Astrocyte of the spinal cord (primary cell): ENCODE measurements around the gene ECE2.
A peak's percentile ranks its signal among the peaks of the same experiment; 100 is the strongest.

ENCODE experiments used
- DNase-seq: peaks from one replicate; pipeline ENCODE4 v3.0.0; 2011; ENCODE audit warnings: low read depth, low spot score
- H3K4me3 ChIP-seq: 2 replicates; pipeline ENCODE4 v1.5.1; 2011; ENCODE audit warnings: low read depth, mild to moderate bottlenecking, low read length, moderate library complexity
- CTCF ChIP-seq: IDR thresholded peaks from 2 replicates; pipeline ENCODE4 v1.5.1; 2012; ENCODE audit warnings: low read depth, mild to moderate bottlenecking, low read length, inconsistent platforms
- in situ Hi-C: cut with HindIII; loops from 2 replicates; pipeline ENCODE4 v1.10.0; 2017; ENCODE audit warnings: low sequenced_read_pairs

The ECE2 gene

GRCh38 chr3:184230603-184231528, 45.0 kb upstream of the ECE2 start:
- DNase-seq, result no peak
- no peak for TF ChIP-seq CTCF
- H3K4me3 ChIP-seq, result no peak overlapping the region
- in situ Hi-C loops, result no loop called here

DNA sequence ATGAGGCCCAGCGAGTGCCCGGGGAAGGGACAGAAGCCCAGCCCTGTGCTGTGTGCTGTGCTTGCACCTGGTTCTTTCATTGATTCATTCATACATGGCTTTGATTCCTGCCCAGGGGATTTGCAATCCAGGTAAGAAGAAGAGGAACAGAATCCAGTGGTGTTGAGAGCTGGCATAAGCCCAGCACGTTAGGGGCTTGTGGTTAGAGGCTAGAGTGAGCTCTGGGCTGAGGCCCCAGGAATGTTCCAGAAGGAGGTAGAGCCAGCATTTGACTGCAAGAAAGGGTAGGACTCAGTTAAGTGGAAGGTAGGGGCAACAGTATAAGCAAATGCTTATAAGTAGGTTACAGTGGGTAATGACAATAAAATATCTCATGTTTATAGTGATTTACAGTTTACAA, 44.2 kb upstream of the ECE2 start:
- no peak for TF ChIP-seq CTCF
- in situ Hi-C loops, result no loop called here
- no peak overlapping the region for H3K4me3 ChIP-seq
- DNase-seq, result peak; percentile 3

DNA sequence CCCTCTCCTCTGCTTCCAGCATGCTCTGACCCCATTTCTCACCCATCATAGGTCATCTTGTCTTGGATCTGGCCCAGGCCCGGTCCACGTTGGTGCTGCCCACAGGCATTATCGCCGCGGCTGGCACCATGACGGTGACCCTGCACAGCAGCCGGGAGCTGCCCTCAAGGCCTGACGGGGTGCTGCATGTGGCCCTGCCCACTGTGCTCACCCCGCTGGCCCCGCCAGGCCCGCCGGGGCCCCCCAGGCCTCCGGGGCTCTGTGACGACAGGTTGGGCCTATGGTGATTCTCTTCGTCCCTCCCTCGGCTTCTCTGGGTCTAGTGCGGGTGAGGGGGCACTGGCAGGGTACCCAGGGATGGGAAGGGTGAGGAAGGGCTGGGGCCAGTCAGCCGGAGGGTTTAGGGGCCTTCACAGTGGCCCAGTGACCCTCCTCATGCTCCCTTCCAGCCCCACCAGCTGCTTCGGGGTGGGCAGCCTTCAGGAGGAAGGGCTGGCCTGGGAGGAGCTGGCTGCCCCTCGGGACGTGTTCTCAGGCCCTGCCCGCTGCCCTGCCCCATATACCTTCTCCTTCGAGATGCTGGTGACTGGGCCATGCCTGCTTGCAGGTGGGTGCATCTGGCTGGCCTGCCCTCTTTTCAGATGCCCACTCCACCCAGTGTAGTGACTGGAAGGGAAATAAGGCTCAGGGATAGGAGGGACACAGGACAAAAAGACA, 42.5 kb upstream of the ECE2 start:
- DNase-seq, result no peak
- no peak overlapping the region for H3K4me3 ChIP-seq
- in situ Hi-C loops, result no loop called here
- no peak for TF ChIP-seq CTCF

- peak; percentile 3 for TF ChIP-seq CTCF
- H3K4me3 ChIP-seq, result no peak overlapping the region
- DNase-seq, result peak; percentile 80
- in situ Hi-C loops, result no loop called here
These were observed 41.6 kb upstream of the ECE2 start for GRCh38 chr3:184234224-184234623.

- H3K4me3 ChIP-seq, result no peak overlapping the region
- TF ChIP-seq CTCF, result no peak
- in situ Hi-C loops, result no loop called here
- DNase-seq, result no peak
These were observed 41.0 kb upstream of the ECE2 start for GRCh38 chr3:184234671-184235380.

GRCh38 chr3:184235381-184236032, 40.3 kb upstream of the ECE2 start:
- in situ Hi-C loops, result no loop called here
- no peak overlapping the region for H3K4me3 ChIP-seq
- no peak for DNase-seq
- no peak for TF ChIP-seq CTCF
